ENCODE data around the gene C5orf15. TPM values are rescaled to one million over a fixed set of nuclear protein-coding genes. Genes with fewer than 3 reads are reported as not detected.

Gene C5orf15
- total and polyA plus RNA-seq, 9 of the 15 experiments (the other 6 are each of a cell fraction or from before 2014, with no cell fraction given), result 23.3 to 50.7 (median 35.5) TPM

DNA sequence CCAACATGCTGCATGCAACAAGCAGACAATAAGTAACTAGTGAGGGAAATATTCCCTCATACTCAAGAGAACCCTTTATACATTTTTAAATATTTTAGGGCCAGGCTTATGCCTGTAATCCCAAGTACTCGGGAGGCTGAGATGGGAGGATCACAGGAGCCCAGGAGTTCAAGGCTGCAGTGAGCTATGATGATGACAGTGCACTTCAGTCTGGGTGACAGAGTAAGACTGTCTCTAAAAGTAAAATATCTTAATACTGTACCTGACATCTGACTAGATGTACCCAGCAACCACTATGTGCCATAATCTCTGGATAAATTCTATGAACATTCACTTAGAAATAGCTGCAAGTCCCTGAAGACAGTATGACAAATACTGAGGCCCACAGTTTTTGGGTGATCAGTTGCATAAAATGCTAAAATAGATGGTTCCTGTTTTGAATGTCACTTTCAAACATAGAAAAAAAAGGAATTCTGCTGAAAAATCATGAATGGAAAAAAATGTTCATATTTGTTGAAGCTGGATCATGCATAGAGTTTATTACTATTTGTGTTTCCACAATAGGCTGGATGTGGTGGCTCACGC, 2.0 kb upstream of the C5orf15 start (continued):
- TF ChIP-seq RFX7 (CRISPR knock-in tag; IDR thresholded peaks at IDR 0.05) (no peak), SNIP1 (IDR thresholded peaks at IDR 0.05; ENCODE audit: low read depth) (no peak), SMC3 (conservative IDR thresholded peaks at IDR 0.05; ENCODE audit: insufficient read depth, low read depth, low read length) (no peak), HEY1 (CRISPR knock-in tag; IDR thresholded peaks at IDR 0.05; ENCODE audit: borderline replicate concordance) (no peak), RBM22 (IDR thresholded peaks at IDR 0.05; ENCODE audit: low read depth, low read length, poor library complexity, severe bottlenecking) (no peak), HLTF (IDR thresholded peaks at IDR 0.05) (no peak), PPARD (CRISPR knock-in tag; IDR thresholded peaks at IDR 0.05) (no peak), ZNF316 (IDR thresholded peaks at IDR 0.05) (peak; percentile 44), ARID1B (IDR thresholded peaks at IDR 0.05) (no peak), POLR2A (conservative IDR thresholded peaks at IDR 0.05) (0 out of 2 replicates have a peak, but pooled peaks have one; percentile 35), ZNF586 (CRISPR knock-in tag; conservative IDR thresholded peaks at IDR 0.05) (no peak)
- TF ChIP-seq, protein P1, sequence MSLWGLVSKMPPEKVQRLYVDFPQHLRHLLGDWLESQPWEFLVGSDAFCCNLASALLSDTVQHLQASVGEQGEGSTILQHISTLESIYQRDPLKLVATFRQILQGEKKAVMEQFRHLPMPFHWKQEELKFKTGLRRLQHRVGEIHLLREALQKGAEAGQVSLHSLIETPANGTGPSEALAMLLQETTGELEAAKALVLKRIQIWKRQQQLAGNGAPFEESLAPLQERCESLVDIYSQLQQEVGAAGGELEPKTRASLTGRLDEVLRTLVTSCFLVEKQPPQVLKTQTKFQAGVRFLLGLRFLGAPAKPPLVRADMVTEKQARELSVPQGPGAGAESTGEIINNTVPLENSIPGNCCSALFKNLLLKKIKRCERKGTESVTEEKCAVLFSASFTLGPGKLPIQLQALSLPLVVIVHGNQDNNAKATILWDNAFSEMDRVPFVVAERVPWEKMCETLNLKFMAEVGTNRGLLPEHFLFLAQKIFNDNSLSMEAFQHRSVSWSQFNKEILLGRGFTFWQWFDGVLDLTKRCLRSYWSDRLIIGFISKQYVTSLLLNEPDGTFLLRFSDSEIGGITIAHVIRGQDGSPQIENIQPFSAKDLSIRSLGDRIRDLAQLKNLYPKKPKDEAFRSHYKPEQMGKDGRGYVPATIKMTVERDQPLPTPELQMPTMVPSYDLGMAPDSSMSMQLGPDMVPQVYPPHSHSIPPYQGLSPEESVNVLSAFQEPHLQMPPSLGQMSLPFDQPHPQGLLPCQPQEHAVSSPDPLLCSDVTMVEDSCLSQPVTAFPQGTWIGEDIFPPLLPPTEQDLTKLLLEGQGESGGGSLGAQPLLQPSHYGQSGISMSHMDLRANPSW (CRISPR knock-in tag; IDR thresholded peaks at IDR 0.05), result no peak
- TF ChIP-seq, protein P2, sequence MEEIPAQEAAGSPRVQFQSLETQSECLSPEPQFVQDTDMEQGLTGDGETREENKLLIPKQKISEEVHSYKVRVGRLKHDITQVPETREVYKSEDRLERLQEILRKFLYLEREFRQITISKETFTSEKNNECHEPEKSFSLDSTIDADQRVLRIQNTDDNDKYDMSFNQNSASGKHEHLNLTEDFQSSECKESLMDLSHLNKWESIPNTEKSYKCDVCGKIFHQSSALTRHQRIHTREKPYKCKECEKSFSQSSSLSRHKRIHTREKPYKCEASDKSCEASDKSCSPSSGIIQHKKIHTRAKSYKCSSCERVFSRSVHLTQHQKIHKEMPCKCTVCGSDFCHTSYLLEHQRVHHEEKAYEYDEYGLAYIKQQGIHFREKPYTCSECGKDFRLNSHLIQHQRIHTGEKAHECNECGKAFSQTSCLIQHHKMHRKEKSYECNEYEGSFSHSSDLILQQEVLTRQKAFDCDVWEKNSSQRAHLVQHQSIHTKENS (CRISPR knock-in tag; IDR thresholded peaks at IDR 0.05), result no peak

All from K562 (cell line).